Natural killer cell (primary cell): ENCODE results near the gene SMARCD1. TPM values are rescaled to one million over a fixed set of nuclear protein-coding genes. Genes with fewer than 3 reads are reported as not detected.

Source experiments
- ATAC-seq, 3 donors: fragments of 150-1000 bp in 2 of 3; fragments of 200-7000 bp in 1 of 3; cut with Tn5 transposase; 1 replicate in 1 of 3; 2 replicates in 2 of 3; pipeline ENCODE4 v1.10.0; 2021; ENCODE audit warnings: mild to moderate bottlenecking in 2 of 3, moderate library complexity in 2 of 3
- DNase-seq, 2 donors: peaks; one replicate each; pipeline versions ENCODE4 v3.0.0 to v3.0.0-alpha.2; 2013 to 2021; ENCODE audit warnings: mixed read lengths in 1 of 2
- H3K27ac ChIP-seq: one replicate; pipeline ENCODE4 v1.5.1; 2013; ENCODE audit warnings: mild to moderate bottlenecking, low read length
- H3K27me3 ChIP-seq: one replicate; pipeline ENCODE4 v1.6.1; 2013; ENCODE audit warnings: low read length; ENCODE audit not compliant: control insufficient read depth, insufficient read depth
- H3K36me3 ChIP-seq: one replicate; pipeline ENCODE4 v1.6.1; 2013; ENCODE audit warnings: low read length; ENCODE audit not compliant: control insufficient read depth, insufficient read depth
- H3K4me1 ChIP-seq: one replicate; pipeline ENCODE4 v1.6.1; 2013; ENCODE audit warnings: low read length; ENCODE audit not compliant: control insufficient read depth, insufficient read depth
- H3K4me3 ChIP-seq: one replicate; pipeline ENCODE4 v1.5.1; 2013; ENCODE audit warnings: low read length
- H3K9me3 ChIP-seq: one replicate; pipeline ENCODE4 v1.6.1; 2013; ENCODE audit warnings: low read length; ENCODE audit not compliant: control insufficient read depth, insufficient read depth
- H3K27ac Mint-ChIP-seq, 2 donors: one replicate each; pipeline ENCODE4 v1.8.0; 2022; ENCODE audit warnings: mild to moderate bottlenecking in 2 of 2, mixed read lengths in 2 of 2, moderate library complexity in 1 of 2
- H3K27me3 Mint-ChIP-seq, 2 donors: one replicate each; pipeline ENCODE4 v1.8.0; 2022; ENCODE audit warnings: low read depth in 2 of 2, mixed read lengths in 2 of 2
- H3K36me3 Mint-ChIP-seq: one replicate; pipeline ENCODE4 v1.8.0; 2022; ENCODE audit warnings: mixed read lengths
- H3K4me1 Mint-ChIP-seq, 2 donors: one replicate each; pipeline ENCODE4 v1.8.0; 2022; ENCODE audit warnings: mixed read lengths in 2 of 2
- H3K4me3 Mint-ChIP-seq: one replicate; pipeline ENCODE4 v1.8.0; 2022; ENCODE audit warnings: mild to moderate bottlenecking, moderate library complexity, mixed read lengths
- H3K9me3 Mint-ChIP-seq, 2 donors: one replicate each; pipeline ENCODE4 v1.8.0; 2022; ENCODE audit warnings: mixed read lengths in 2 of 2
- WGBS: methylation state at CpG from one replicate; pipeline ENCODE4 v1.1.7; 2013; ENCODE audit warnings: missing lambda C conversion rate; ENCODE audit not compliant: insufficient coverage; 5-methylcytosine and 5-hydroxymethylcytosine counted together
- intact Hi-C: fragments of 100-400 bp; cut with micrococcal nuclease; formaldehyde crosslinking; loops from one replicate; pipeline ENCODE4 v1.14.2; 2022
- total RNA-seq, 4 donors: library from RNA; stranded (reverse); fragments of 120-200 nt in 1 of 4; gene quantifications; one replicate each; pipeline versions ENCODE4 v1.2.3 to v1.2.4, GENCODE V29; 2013 to 2022
- TF ChIP-seq, protein P1 (sequence below): fragments of 200-600 bp; IDR thresholded peaks from one replicate; pipeline ENCODE4 v1.8.0; 2022; ENCODE audit warnings: antibody characterized with exemption

Gene SMARCD1
- total RNA-seq, 3 donors from 2014 or later (not counting 1 experiment from before 2014, with no cell fraction given) = 81.3 to 97.0 (median 88.6) TPM

DNA sequence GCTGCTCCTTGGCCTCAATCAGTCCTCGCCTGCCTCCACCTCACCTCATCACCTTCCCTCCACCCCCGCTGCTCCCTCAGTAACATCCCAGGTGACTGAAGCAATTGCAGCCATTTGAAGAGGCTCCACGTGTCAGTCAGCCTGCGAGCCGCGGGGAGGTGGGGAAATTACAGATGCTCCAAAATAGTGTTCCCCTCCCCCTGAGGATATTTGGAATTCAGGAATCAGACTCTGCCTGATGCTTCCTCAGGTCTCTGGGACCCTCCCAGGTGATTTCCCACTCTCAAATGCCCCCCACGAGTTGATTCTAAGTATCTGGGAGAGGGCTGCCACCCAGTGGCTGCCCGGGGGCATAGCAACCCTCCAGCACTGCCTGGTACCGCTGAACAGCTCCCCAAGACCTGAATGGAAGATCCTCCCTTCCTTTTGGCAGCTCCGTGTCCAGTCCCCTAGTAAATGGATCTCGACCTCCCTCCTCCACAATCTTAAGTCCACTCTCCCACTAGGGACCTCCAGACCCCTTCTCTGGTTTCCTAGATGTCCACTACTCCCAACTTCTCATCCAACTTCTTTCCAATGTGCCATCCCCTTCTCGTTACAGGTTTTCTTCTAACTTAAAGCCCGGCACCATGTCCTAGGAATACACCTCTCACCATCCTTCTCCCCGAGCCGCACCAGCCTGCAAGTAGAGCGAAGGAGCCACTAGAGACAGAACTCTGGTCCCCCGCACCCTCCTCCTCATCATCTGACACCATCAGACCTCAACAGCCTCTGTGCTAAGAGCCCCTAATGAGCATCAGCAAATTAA lies 29.1 kb upstream of the SMARCD1 start:
- Histone ChIP-seq H3K4me1 (peaks cover 15% of the 10 kb centered on the region), H3K4me3 (no peak overlapping the region), H3K27ac (no peak overlapping the region), H3K36me3 (no peaks in the 10 kb centered on the region), H3K9me3 (no peaks in the 10 kb centered on the region), H3K27me3 (peaks cover 24% of the 10 kb centered on the region)
- Mint-ChIP-seq H3K4me1 (peaks cover 24% of the 10 kb centered on the region in 2 donors), H3K27me3 (peaks cover 52 to 62% of the 10 kb centered on the region in 2 donors), H3K36me3 (no peaks in the 10 kb centered on the region), H3K4me3 (peak overlapping the region; percentile 51), H3K9me3 (no peaks in the 10 kb centered on the region), H3K27ac (no peak overlapping the region)
- peak; percentile 69 to 83 (median 74) for ATAC-seq
- WGBS = 8% methylated on average over 17 of the region's 17 CpGs
- intact Hi-C loops = loop anchor here (1.0 to 5.0 kb wide), 2 partner anchors 89 to 189 kb away; no protein-coding TSS in a partner anchor
- peak in 1 of 2 donors; percentile 78 for DNase-seq
- TF ChIP-seq, protein P1, sequence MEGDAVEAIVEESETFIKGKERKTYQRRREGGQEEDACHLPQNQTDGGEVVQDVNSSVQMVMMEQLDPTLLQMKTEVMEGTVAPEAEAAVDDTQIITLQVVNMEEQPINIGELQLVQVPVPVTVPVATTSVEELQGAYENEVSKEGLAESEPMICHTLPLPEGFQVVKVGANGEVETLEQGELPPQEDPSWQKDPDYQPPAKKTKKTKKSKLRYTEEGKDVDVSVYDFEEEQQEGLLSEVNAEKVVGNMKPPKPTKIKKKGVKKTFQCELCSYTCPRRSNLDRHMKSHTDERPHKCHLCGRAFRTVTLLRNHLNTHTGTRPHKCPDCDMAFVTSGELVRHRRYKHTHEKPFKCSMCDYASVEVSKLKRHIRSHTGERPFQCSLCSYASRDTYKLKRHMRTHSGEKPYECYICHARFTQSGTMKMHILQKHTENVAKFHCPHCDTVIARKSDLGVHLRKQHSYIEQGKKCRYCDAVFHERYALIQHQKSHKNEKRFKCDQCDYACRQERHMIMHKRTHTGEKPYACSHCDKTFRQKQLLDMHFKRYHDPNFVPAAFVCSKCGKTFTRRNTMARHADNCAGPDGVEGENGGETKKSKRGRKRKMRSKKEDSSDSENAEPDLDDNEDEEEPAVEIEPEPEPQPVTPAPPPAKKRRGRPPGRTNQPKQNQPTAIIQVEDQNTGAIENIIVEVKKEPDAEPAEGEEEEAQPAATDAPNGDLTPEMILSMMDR = peak; percentile 77

DNA sequence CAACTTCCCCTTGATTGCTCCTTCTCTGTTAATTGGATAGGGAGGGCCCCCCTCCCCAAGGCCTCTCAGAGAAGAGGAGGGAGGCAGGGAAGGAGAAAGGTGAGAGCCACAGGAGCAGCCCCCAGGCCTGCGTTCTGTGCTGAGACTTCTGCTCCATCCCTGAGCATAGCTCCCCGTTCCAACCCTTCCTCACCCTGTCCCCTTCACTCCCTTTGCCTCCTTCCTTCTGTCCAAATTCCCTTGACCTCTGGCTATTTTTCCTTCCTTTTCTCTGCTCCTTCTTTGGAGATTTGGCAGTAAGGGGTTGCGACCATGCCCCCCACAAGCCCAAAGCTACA lies 28.5 kb upstream of the SMARCD1 start:
- Histone ChIP-seq H3K27ac (no peak overlapping the region), H3K4me3 (no peak overlapping the region), H3K4me1 (peaks cover 15% of the 10 kb centered on the region), H3K9me3 (no peaks in the 10 kb centered on the region), H3K36me3 (no peaks in the 10 kb centered on the region), H3K27me3 (peaks cover 24% of the 10 kb centered on the region)
- 24% methylated on average over 2 of the region's 3 CpGs for WGBS
- Mint-ChIP-seq H3K36me3 (no peaks in the 10 kb centered on the region), H3K4me1 (peaks cover 24% of the 10 kb centered on the region in 2 donors), H3K27ac (no peak overlapping the region), H3K9me3 (no peaks in the 10 kb centered on the region), H3K27me3 (peaks cover 57 to 62% of the 10 kb centered on the region in 2 donors), H3K4me3 (peak overlapping the region; percentile 85)
- DNase-seq = no peak
- ATAC-seq = no peak
- TF ChIP-seq, protein P1 = no peak
- intact Hi-C loops = loop anchor here (1.0 to 5.0 kb wide), 2 partner anchors 89 to 189 kb away; no protein-coding TSS in a partner anchor

DNA sequence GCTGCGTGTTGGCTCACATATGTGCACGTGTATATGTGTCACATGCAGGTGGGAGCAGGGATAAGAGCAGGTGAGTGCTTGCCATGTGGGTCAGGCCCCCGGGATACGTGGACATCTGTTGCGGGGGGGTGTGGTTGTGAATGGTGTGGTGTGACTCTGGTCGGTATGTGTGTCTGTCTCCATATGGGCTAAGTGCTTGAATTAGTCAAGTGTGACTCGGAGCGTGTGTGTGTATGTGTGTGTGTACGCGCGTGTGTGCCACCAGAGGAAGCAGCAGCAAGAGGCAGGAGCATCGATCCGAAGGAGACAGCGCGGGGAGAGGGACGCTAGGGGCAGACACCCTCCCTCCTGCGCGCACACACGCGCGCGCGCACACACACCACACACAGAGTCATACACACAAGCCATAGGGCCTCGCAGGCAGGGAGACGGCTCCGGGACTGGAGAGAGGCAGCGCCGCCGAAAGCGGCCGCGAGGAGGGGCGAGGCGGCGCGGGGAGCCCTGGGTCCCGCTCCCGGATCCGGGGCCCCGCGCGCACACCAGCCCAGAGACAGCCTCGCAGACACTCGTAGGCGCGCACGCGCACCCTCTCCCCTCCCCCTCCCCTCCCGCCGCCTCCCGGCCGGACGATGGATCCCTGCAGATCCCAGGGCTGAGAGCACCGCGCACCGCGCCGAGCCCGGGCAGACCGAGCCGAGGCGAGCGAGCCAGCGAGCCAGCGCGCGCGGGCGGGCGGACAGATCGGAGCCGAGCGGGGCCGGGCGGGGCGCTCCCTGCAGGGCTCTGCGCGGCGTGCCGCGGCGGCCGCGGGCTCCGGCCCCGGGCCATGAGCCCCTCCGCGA lies 27.9 kb upstream of the SMARCD1 start, which contains the start of gene ASIC1:
ASIC1 (plus strand) TSS at position 597 of the 842 bp plus-strand sequence. CDS start 1,171 bp downstream, outside the sequence.
- TF ChIP-seq, protein P1 = no peak

More for the DNA sequence above, 27.9 kb upstream of the SMARCD1 start, which contains the start of gene ASIC1:
- peaks cover 24% of the 10 kb centered on the region in 2 donors for H3K4me1 Mint-ChIP-seq
- H3K27ac Mint-ChIP-seq = no peak within 1 kb of the TSS
- peak in 1 of 2 donors; percentile 59 for DNase-seq
- H3K36me3 ChIP-seq = no peaks in the 10 kb centered on the region
- H3K36me3 Mint-ChIP-seq = no peaks in the 10 kb centered on the region
- WGBS = under 1% methylated on average over 87 of the region's 88 CpGs
- no peaks in the 10 kb centered on the region for H3K9me3 Mint-ChIP-seq
- no peak within 1 kb of the TSS for H3K27ac ChIP-seq
- peak within 1 kb of the TSS; percentile 85 for H3K4me3 Mint-ChIP-seq
- H3K27me3 Mint-ChIP-seq = peaks cover 55 to 61% of the 10 kb centered on the region in 2 donors
- ATAC-seq = peak; percentile 37 to 60 (median 40)
- intact Hi-C loops = loop anchor here (1.0 to 5.0 kb wide), 2 partner anchors 90 to 190 kb away; no protein-coding TSS in a partner anchor
- no peaks in the 10 kb centered on the region for H3K9me3 ChIP-seq
- H3K27me3 ChIP-seq = peaks cover 24% of the 10 kb centered on the region
- peaks cover 15% of the 10 kb centered on the region for H3K4me1 ChIP-seq
- no peak within 1 kb of the TSS for H3K4me3 ChIP-seq
